ENCODE measurements around the gene LNX2.
"Not testable (repeated sequence)": the region's sequence is repeated elsewhere in the genome, so short reads cannot be mapped to it uniquely, and the experiment has no call there.

Gene LNX2

DNA sequence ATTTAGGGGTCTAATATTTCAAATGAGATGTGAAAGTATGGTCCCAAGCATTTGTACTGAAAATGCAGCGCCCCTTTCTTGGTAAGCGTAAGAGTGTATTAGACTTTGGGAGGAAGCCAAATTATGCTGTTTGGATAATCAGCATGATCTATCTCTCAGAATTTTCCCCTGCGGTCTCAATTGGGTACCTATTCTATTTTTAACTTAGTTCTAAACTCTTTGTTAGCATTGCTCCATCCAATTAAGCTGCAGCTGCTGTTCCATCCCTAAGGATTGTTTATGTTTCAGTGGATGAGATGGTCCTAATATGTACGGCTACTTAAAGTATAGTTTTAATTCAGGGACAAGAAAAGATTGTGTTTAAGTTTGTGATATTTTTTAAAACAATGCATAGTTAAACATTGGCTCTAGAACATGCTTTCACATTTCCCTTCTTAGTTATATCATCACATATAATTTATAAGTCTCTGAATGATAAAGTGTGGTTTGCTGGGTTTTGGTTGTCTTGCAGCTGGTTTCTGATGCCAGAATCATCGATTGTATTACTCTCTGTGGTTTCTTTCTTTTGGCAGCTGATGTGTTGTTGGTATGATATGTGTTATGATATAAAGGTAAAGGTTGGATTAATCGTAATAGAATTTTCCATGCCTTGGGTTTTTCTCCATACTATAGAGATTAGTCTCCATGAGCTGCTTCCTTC, 16.4 kb upstream of the LNX2 start:
- no peak for DNase-seq

GRCh38 chr13:27635266-27635665, 14.9 kb upstream of the LNX2 start:
- no peak for DNase-seq

GRCh38 chr13:27634791-27635190, 14.5 kb upstream of the LNX2 start:
- DNase-seq: no peak

DNA sequence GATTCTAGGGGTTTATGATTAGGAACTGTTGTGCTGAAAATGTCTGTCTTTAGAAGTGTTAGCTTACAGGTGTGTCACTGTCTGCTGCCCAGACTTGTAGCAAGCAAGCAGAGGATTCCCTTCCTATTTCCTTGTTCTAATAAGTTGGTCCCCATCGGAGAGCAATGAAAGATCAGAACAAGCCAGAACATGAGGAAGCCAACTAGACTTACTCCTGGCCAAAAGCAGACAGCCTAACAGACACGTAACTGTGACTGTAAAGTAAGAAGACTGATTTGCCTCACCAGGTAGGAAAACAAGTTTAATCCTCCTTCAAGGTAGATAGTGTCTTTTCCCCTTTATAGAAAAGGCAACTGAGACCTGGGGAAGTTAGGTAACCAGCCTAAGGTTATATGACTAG, 13.9 kb upstream of the LNX2 start:
- DNase-seq: no peak

DNA sequence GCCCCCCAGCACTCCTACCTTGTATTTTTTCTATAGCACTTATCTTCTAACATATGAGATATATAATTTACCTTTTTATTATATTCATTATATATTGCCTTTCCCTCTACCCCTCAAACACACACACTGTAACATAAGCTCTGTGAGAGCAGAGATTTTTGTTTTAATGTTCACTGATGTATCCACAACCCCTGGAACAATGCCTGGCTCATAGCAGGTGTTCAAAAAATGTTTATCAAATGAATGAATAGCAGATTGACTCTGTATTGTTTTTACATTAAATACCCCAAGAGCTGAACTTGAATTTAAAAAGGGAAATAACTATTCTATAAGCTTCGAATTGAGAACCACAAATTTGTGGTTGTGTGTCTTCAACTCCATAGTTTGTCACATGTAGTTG, 12.3 kb upstream of the LNX2 start:
- DNase-seq: no peak

GRCh38 chr13:27632214-27632613, 11.9 kb upstream of the LNX2 start:
- no peak for DNase-seq

DNA sequence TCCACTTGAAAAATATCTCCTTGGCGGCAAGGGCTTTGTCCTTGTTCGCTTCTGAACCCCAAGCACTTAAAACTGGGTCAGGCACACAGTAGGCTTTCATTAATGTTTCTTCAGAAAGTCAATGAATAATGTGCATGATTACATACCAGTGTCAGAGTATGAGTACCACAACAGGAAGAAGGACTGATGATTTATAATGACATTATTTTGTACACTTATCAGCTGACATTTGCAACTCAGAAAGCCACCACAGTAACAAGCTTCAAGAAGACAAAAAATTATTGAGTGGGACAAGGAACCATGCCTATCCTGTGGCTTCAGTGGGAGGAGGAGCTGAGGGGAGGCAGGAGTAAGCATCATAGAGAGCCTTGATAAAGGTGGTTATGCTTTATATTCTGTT, 11.3 kb upstream of the LNX2 start:
- no peak for DNase-seq

- no peak for DNase-seq
These were observed 10.8 kb upstream of the LNX2 start for GRCh38 chr13:27631156-27631555.

- not testable (repeated sequence) for DNase-seq
These were observed 8.4 kb upstream of the LNX2 start for GRCh38 chr13:27628766-27629165.

DNA sequence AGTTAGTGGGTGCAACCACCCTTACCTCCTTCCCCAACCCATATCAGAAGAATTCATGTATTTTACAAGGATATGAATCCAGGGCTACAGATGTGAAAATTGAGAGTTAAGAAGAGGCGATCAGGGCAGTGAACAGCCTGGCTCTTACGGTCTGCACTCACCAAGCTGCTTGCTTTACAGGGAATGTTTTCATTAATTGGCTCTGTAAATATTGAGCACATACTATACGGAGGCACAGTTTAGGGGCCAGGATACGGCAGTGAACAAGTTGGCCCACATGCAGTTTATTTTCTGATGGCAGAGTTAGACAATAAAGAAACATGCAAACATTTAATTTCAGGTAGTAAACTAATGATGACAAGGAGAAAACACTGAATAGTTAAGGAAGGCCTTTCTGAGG, 7.8 kb upstream of the LNX2 start:
- no peak for DNase-seq

DNA sequence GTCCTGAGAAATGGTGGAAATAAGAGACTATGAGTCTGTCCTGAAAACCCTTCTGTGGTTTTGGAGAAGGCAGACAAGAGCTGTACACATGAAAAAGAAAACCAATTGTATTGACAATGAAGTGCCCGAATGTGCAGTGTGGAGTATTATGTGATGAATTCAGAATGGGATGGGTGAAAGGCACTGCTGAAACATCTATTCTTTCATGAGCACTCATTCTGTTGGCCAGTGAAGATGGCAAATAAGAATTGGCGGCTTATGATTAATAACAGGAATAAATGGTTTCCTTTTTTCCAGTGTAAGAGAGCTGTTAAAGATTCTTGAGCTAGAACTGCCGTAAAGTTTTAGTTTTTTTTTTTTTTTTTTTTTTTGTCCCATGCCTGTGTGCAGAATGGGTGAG, 7.1 kb upstream of the LNX2 start:
- no peak for DNase-seq

DNA sequence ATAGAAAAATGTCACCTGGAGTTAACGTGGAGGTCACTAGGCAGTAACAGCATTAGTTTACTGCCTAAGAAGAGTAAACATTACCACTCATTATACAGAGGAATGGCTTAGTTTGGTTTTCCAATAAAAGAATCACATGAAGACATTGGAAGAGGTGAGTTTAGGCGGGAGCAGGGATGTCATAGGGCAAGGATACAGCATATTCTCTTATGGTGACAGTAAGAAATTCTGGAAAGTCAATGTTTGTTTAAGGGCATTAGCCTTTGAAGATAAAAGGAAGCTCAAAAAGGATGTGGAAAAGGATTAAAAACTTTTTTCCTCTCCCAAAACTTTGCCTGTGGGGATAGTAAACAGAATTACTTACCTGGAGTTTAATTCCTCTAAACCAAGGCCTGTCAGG, 5.5 kb upstream of the LNX2 start:
- no peak for DNase-seq

- no peak for DNase-seq
These were observed 3.7 kb upstream of the LNX2 start for GRCh38 chr13:27624071-27624470.

- no peak for DNase-seq
These were observed 2.6 kb upstream of the LNX2 start for GRCh38 chr13:27622881-27623280.

- DNase-seq: no peak
These were observed 1.9 kb upstream of the LNX2 start for GRCh38 chr13:27622102-27622820.

DNA sequence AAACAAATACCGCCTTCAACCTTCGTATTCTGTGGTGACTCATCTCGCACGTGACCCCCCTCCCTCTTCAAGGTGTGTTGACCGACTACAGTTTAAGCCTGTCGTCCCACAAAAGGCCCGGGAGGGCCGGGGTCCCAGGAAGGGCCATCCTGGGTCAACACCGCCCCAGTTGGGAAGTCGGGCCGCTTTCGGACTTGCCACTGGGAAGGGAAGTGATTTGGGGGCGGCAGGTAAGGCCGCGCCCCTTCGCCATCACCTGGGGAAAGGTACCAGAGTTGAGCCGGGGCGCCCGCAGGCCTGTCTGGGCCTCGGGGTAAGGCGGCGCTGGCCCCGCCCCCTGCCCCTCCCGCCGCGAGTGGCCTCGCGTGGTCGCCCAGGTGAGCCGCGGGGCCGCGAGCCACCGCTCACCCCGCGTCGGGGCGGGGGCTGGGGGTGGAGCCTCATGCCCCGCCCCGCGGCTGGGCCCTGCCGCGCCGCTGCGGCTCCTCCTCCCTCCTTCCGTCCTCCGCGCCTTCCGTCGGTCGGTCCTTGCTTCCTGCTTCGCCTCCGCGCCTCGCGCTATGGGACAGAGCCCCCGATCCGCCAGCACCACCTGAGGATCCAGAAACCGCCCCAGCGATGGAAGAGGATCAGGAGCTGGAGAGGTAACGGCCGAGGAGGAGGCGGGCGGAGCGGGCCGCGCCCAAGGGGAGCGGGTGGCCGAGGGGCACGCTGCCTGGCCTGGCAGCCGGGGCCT, 1.2 kb upstream of the LNX2 start, which contains the start of gene POLR1D:
POLR1D (plus strand) TSS at position 527 of the 736 bp plus-strand sequence; CDS start at position 619, 92 bp downstream.
- peak; percentile 81 for DNase-seq

DNA sequence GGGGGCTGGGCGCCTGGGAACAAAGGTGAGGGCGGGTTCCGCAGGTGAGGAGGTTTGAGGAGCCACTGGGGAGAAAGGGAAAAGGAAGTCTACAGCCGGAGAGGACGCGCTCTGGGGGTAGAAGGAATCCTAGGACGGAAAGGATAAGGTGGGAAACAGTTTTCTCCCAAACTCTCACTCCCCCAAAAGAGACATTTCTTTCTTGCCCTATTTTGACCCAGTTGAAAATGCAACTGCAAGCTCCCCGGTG, 712 bp upstream of the LNX2 start:
- no peak for DNase-seq

GRCh38 chr13:27619728-27620376, 477 bp downstream of the LNX2 start:
- peak; percentile 21 for DNase-seq

DNA sequence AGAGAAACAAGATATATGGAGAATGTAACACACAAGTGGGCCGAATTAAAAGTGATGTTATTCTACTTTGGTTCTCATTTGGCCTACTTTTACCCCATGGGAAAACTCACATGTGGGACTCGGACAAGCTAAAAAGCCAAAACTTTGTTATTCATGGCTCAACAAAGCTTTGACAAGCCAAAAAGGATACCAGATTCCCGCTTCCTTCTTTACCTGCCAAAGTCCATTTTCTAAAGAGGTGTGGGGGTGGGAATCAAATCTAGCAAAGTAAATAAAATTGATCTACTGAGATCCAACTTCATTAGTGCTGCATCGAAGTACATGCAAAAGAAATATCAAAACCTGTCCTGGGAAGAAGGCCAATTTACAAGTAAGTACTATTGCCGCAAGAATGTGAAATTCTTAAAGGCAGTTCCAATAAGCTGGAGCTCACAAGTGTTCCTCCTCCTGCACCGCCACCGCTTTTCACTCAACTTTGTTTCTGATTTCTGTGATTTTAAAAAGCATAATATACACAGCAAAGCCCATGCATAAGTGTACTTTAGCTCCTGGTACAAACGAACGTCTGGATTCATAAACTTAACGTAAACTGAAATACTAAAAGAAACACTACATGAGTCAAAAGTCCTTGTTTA, 1.1 kb downstream of the LNX2 start:
- DNase-seq: no peak

DNA sequence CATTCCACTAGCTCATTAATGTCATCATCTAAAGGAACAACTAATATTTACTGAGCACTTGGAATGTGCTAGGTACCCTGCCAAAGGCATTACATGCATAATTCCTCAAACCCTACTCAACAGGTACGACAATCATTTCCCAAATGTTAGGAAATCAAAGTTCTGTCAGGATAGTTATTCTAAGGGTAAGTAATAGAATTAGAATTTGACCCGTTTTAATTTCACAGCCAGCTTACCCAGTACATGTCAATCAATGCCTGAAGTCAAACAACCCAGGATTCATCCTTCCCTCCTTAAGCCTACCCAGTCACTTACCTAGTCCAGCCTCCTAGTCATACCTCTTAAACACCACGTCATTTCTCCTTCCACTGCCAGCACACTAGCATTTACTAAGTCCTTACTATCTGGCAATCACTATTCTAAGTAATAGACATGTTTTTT, 2.4 kb downstream of the LNX2 start:
- DNase-seq: no peak

DNA sequence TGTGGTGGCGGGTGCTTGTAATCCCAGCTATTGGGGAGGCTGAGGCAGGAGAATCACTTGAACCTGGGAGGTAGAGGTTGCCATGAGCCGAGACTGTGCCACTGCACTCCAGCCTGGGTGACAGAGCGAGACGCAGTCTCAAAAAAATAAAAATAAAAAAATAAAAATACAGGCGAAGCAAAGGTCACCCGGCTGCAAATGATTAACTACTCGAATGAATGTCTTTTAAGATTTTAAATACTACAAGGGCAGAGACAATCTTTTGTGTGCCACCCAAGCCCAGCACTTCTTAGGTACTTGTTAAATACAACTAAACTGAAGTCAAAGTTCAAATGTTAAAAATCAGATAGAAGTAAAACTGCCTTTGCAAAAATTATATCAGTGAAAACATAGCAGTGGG, 6.7 kb downstream of the LNX2 start:
- DNase-seq: no peak

- no peak for DNase-seq
These were observed 13.2 kb downstream of the LNX2 start for GRCh38 chr13:27607125-27607524.

GRCh38 chr13:27605610-27606200, 14.6 kb downstream of the LNX2 start:
- DNase-seq: no peak
